ENCODE measurements around the gene LAMC3. TPM values are rescaled to one million over a fixed set of nuclear protein-coding genes. Genes with fewer than 3 reads are reported as not detected.
A peak's percentile ranks its signal among the peaks of the same experiment; 100 is the strongest.

Gene LAMC3
- total and polyA plus RNA-seq, 9 of the 15 experiments (the other 6 are each of a cell fraction or from before 2014, with no cell fraction given) = 0.10 TPM; not detected in 8

DNA sequence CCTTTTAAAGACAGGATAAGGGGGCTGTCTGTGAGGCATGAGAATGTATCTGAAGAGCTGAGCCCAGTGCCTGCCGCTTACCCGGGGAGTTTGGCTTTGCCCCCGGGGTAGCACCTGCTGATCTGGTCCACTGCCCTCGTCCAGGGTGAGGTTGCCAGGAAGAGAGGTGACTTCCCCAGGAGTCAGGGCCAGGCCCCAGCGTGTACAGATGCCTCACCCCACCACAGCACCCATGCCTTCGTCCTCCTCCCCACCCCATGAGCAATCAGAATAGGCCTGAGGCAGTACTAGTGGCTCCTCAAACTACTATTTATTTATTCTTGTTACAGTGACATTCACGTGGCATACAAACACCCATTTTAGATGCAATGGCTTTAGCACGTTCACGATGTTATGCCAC lies 71.6 kb downstream of the LAMC3 start:
- no peaks in the 10 kb centered on the region for H3K79me2 ChIP-seq (ENCODE audit: control insufficient read depth, insufficient read depth, low read length)
- no peak overlapping the region for H3K4me3 ChIP-seq
- peak in 2 of 4 experiments; percentile 63 to 64 for DNase-seq (ENCODE audit: extremely low read depth in 1 of 4, low spot score in 3 of 4)
- no peaks in the 10 kb centered on the region for H3K36me3 ChIP-seq (ENCODE audit: control insufficient read depth, insufficient read depth, low read length)
- H3K9ac ChIP-seq (ENCODE audit: insufficient read depth in 1 of 2, low read depth in 2 of 2, low read length in 2 of 2) = peak overlapping the region in 1 of 2 experiments; percentile 4; a peak in 1 of 4 replicates
- H2AFZ ChIP-seq (ENCODE audit: low read depth, low read length) = no peak overlapping the region
- no peaks in the 10 kb centered on the region for H3K9me3 ChIP-seq (replicated peaks; ENCODE audit: control insufficient read depth, insufficient read depth, low read depth, low read length)
- POLR2A ChIA-PET = interaction anchor here (0.8 to 99.3 kb wide), 3 partner anchors 12 to 234 kb away, joined by 3 to 3336 read pairs (median 3336); partner anchors contain the start of genes AIF1L and NUP214
- H4K20me1 ChIP-seq (replicated peaks; ENCODE audit: control insufficient read depth, insufficient read depth, low read length) = peaks cover 49% of the 10 kb centered on the region
- CTCF ChIA-PET (ENCODE audit: low intra/inter-chr PET ratio) = no interaction called here
- in situ Hi-C loops (cut with MboI) = no loop called here
- 1% methylated on average over 9 of the region's 9 CpGs for WGBS (ENCODE audit: insufficient coverage, low coverage, missing lambda C conversion rate)
- intact Hi-C loops (cut with micrococcal nuclease) = no loop called here
- peaks cover 3 to 22% of the 10 kb centered on the region in 2 experiments; a peak in 2 of 5 replicates for H3K4me1 ChIP-seq (replicated peaks in 1 of 2; ENCODE audit: control insufficient read depth in 2 of 2, insufficient read depth in 2 of 2, low read length in 2 of 2)
- H3K9me1 ChIP-seq (ENCODE audit: control insufficient read depth, insufficient read depth, low read length) = peaks cover 8% of the 10 kb centered on the region
- no peak for ATAC-seq
- peaks cover 87 to 95% of the 10 kb centered on the region in 2 experiments for H3K27me3 ChIP-seq (ENCODE audit: control insufficient read depth in 2 of 2, insufficient read depth in 2 of 2, low read length in 2 of 2)
- no peak for FAIRE-seq
- TF ChIP-seq, protein P1, sequence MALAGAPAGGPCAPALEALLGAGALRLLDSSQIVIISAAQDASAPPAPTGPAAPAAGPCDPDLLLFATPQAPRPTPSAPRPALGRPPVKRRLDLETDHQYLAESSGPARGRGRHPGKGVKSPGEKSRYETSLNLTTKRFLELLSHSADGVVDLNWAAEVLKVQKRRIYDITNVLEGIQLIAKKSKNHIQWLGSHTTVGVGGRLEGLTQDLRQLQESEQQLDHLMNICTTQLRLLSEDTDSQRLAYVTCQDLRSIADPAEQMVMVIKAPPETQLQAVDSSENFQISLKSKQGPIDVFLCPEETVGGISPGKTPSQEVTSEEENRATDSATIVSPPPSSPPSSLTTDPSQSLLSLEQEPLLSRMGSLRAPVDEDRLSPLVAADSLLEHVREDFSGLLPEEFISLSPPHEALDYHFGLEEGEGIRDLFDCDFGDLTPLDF (CRISPR knock-in tag; IDR thresholded peaks at IDR 0.05) = 0 out of 2 replicates have a peak, but pooled peaks have one; percentile 18
- no peak for TF ChIP-seq ZNF239 (CRISPR knock-in tag; IDR thresholded peaks at IDR 0.05)
- no peak for TF ChIP-seq FOS (IDR thresholded peaks at IDR 0.05; ENCODE audit: extremely low read depth, insufficient read length)
- 0 out of 2 replicates have a peak, but pooled peaks have one; percentile 49 for TF ChIP-seq HMGXB4 (CRISPR knock-in tag; IDR thresholded peaks at IDR 0.05)
- TF ChIP-seq THRB (CRISPR knock-in tag; conservative IDR thresholded peaks at IDR 0.05) = no peak
- no peak for TF ChIP-seq NFXL1 (CRISPR knock-in tag; IDR thresholded peaks at IDR 0.05)
- no TSS peak for BruUV-seq (replicated peaks)
- no peak overlapping the region for H3K4me2 ChIP-seq (ENCODE audit: insufficient read depth, low read length)
- H3K27ac ChIP-seq (ENCODE audit: extremely low read depth, low read depth, low read length) = no peak overlapping the region

All from K562 (cell line).